Sciatic nerve (tissue), 2 donors: ENCODE results near the gene H2AZ2. TPM values are rescaled to one million over a fixed set of nuclear protein-coding genes. Genes with fewer than 3 reads are reported as not detected.
"Not testable (repeated sequence)": the region's sequence is repeated elsewhere in the genome, so short reads cannot be mapped to it uniquely, and the experiment has no call there.

ENCODE experiments used
- ATAC-seq: fragments of 200-7000 bp; cut with Tn5 transposase; one replicate; pipeline ENCODE4 v1.9.1; 2020; ENCODE audit warnings: mild to moderate bottlenecking, moderate library complexity
- DNase-seq: peaks from one replicate; pipeline ENCODE4 v3.0.0-alpha.2; 2020; ENCODE audit warnings: low spot score
- intact Hi-C: fragments of 100-400 bp; cut with DNase I; formaldehyde crosslinking; loops from one replicate; pipeline ENCODE4 v1.14.2; 2022
- total RNA-seq: library from RNA; stranded (reverse); fragmentation: NEBNext Ultra II Directional; extraction: Animal tissue kit (Norgen Biotek cat#: 25700); gene quantifications from one replicate; pipeline ENCODE4 v1.2.1, GENCODE V29; 2021
- donor health status: DM: no; HTN: no; CAD: no.
- donor health status: DM: no; HTN: no; CAD: no.

H2AZ2 gene
- total RNA-seq, 1 donor from 2014 or later = 159 TPM

DNA sequence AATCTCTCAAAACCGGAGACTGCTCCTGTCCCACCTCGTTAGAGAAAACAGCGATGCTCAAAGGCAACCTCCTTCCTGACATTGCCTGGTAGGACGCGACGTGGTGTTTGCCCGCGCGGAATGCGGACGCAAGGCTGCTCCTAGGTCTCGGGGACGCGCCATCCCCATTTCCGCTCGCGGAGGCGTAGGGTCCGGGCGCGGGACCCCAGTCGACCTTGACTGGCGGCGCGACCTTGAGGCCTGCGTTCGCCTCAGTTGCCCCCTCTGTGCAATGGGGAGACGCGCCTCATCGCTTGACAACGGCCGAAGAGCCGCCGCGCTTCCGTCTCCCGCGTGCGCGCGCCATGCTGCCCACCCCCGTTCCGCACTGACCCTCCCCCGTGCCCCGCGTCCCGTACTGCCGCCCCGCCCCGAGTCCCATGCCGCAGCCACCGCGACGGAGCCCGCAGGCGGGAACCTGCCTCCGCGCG, 51.8 kb downstream of the H2AZ2 start:
- DNase-seq (no peak), ATAC-seq (no peak)
- intact Hi-C loops = no loop called here

GRCh38 chr7:44794331-44794730, 53.6 kb downstream of the H2AZ2 start:
- DNase-seq = no peak
- intact Hi-C loops = no loop called here
- no peak for ATAC-seq

GRCh38 chr7:44793919-44794318, 54.0 kb downstream of the H2AZ2 start:
- ATAC-seq = no peak

GRCh38 chr7:44791278-44792219, 56.3 kb downstream of the H2AZ2 start:
- intact Hi-C loops = no loop called here
- DNase-seq = no peak

More at GRCh38 chr7:44793919-44794318, 54.0 kb downstream of the H2AZ2 start:
- intact Hi-C loops = no loop called here
- DNase-seq = no peak

GRCh38 chr7:44789990-44790389, 57.9 kb downstream of the H2AZ2 start:
- DNase-seq (no peak), ATAC-seq (no peak)
- intact Hi-C loops = no loop called here

More at GRCh38 chr7:44791278-44792219, 56.3 kb downstream of the H2AZ2 start:
- ATAC-seq = no peak

GRCh38 chr7:44787762-44788161, 60.1 kb downstream of the H2AZ2 start:
- ATAC-seq (no peak), DNase-seq (no peak)
- intact Hi-C loops = no loop called here

- ATAC-seq = no peak
- intact Hi-C loops = no loop called here
- DNase-seq = no peak
Observed at GRCh38 chr7:44787041-44787440, 60.8 kb downstream of the H2AZ2 start.

DNA sequence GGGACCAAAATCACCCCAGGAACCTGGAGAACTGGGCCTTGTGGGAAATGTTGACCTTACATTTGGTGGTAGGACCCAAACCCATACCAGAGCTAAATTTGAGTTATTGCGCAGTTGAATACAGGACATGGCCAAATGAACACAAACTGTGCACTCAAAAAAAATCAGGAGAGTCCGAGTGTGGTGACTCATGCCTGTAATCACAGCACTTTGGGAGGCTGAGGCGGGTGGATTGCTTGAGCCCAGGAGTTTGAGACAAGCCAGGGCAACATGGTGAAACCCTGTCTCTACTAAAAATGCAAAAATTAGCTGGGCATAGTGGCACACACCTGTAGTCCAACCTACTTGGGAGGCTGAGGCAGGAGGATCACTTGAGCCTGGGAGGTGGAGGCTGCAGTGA, 62.7 kb downstream of the H2AZ2 start:
- intact Hi-C loops = not testable (repeated sequence)

DNA sequence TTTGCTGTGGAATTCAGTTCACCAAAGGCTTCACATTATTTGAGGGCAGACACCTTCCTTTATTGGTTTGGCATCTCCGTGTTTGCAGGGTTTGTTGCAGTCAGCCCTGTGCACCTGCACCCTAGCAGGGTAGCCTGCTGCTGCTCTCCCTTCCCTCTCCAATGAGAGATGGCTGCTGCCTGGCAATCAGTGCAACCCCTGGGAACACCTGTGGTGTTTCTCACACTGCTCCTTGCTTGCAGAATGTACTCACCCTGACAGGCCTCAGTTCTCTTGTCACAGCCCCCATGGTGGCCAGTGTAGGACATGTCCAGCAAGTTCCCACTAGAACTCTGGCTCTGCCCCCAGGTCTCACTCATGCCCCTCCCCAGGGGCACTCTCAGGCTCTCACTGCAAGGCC, 63.5 kb downstream of the H2AZ2 start:
- ATAC-seq = no peak
- no peak for DNase-seq
- intact Hi-C loops = no loop called here

More for the DNA sequence above, 62.7 kb downstream of the H2AZ2 start:
- not testable (repeated sequence) for DNase-seq, ATAC-seq

DNA sequence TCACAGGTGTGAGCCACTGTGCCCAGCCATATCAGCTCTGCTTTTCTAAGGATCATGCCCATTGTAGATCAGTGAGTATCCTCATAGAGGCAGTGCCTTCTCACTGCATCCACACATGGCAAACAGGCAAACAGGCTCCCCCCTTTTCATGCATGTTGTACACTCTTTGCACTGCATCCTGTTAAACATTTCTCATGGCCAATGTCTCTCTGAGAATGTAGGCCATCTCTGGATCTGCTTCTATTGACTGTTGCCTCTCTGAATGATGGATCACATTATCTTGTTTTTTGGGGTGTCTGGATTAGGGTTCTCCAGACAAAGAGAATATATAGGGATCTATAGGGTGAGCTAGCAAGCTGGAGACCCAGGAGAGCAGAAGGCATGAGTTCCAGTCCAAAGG, 64.5 kb downstream of the H2AZ2 start:
- DNase-seq (no peak), ATAC-seq (no peak)
- intact Hi-C loops = no loop called here

- intact Hi-C loops = no loop called here
- ATAC-seq = no peak
- no peak for DNase-seq
Observed at GRCh38 chr7:44782460-44782859, 65.4 kb downstream of the H2AZ2 start.

Other genes with a start within 250 kb of the H2AZ2 start
- 91.3 TPM for gene OGDH, start 241.5 kb downstream of the H2AZ2 start, total RNA-seq
- gene ZMIZ2, start 99.2 kb downstream of the H2AZ2 start, total RNA-seq = 92.7 TPM
- gene PPIA, start 51.4 kb downstream of the H2AZ2 start, total RNA-seq = 637 TPM
- gene PURB, start 37.4 kb upstream of the H2AZ2 start, total RNA-seq = 27.6 TPM
- 8.8 TPM for gene MYO1G, start 130.9 kb upstream of the H2AZ2 start, total RNA-seq
- gene CCM2, start 152.1 kb upstream of the H2AZ2 start, total RNA-seq = 42.9 TPM
- 12.0 TPM for gene NACAD, start 240.9 kb upstream of the H2AZ2 start, total RNA-seq